Mammary epithelial cell (primary cell): ENCODE measurements around the gene WNT7A.

Experiments
- CTCF ChIP-seq, 2 donors: IDR thresholded peaks in 1 of 2; conservative IDR thresholded peaks in 1 of 2; 2 replicates each; pipeline ENCODE4 v1.5.1; 2011 to 2012; ENCODE audit warnings: inconsistent platforms in 2 of 2, low read length in 2 of 2, mild to moderate bottlenecking in 2 of 2, control low read depth in 1 of 2, low read depth in 1 of 2; ENCODE audit not compliant: insufficient read depth in 1 of 2; ENCODE audit errors: extremely low read depth in 1 of 2
- EZH2 ChIP-seq: IDR thresholded peaks from 2 replicates; pipeline ENCODE4 v1.6.1; 2012; ENCODE audit warnings: low read length, inconsistent platforms, borderline replicate concordance

GRCh38 chr3:13853978-13854296 is 25.9 kb downstream of the WNT7A start:
- TF ChIP-seq CTCF (conservative IDR thresholded peaks at IDR 0.05 in 1 of 2, IDR thresholded peaks at IDR 0.05 in 1 of 2; ENCODE audit: extremely low read depth in 1 of 2, insufficient read depth in 1 of 2, low read depth in 1 of 2, low read length in 2 of 2): no peak
- TF ChIP-seq EZH2: no peak
